Activated CD4-positive, alpha-beta T cell treated with anti-CD3 and anti-CD28 coated beads, Interleukin-2, amount 50 U/mL, for 4 hours (primary cell): ENCODE measurements around the gene ST6GAL1.
"Not testable (repeated sequence)": the region's sequence is repeated elsewhere in the genome, so short reads cannot be mapped to it uniquely, and the experiment has no call there.

Source experiments
- DNase-seq, 2 experiments: peaks; one replicate each; pipeline ENCODE4 v3.0.0-alpha.2; 2020

The ST6GAL1 gene

DNA sequence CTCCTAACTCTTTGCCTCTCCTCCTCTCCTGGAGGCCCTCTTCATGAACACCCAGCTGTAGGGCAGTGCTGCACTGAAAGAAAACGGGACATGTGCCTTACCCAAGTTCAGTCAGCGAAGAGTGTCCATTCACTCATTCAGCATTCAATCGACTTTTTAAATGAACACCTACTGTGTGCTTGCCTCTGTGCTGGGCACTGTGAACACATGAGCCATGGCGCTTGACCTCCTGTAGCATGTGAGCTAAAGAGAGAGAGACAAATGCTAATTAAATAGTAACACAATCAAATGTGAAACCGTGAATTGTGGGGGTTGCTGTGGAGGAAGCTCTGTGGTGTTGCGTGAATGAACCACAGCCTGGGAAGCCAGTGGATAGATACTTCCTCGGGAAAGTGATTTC, 43.4 kb downstream of the ST6GAL1 start:
- no peak for DNase-seq

DNA sequence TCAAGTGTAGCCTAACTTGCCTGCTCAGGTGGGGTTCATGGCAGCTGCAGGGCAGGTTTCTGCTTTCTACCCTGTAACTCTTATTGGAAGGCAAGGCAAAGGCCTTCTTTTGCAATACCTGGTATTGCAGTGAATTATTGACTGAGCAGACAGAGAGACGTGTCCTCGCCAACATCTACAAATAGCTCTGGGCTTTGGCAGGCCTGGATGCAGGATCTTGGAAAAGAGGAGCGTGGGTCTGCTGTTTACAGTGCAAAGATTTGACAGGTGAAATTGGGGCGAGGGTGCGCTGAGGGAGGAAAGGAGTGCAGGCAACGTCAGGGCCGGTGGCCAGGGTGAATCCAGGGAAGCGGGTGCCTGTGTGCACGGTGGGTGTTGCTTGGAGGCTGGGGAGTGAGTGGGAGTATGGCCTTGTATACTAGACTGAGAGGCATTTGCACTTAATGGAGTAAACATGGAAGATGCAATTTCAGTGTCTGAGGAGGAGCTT, 44.5 kb downstream of the ST6GAL1 start:
- DNase-seq, result no peak

DNA sequence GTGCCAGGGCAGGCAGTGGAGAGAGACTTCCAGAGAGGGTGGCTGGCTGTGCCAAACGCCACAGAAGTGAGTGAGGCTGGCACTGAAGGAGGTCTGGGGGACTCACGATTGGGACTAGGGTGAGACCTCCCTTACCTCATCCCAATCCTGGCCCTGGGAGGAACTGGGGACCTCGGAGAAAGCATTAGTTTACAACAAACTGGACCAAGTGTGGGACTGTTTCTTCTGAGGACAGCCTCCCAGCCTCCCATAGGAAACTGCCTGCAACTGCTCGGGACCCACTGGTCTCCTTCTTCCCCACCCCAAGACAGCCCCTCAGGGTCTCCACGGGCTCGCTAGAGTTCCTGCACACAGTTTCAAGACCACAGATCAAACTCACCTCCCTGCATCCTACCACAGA, 45.4 kb downstream of the ST6GAL1 start:
- DNase-seq, result no peak

DNA sequence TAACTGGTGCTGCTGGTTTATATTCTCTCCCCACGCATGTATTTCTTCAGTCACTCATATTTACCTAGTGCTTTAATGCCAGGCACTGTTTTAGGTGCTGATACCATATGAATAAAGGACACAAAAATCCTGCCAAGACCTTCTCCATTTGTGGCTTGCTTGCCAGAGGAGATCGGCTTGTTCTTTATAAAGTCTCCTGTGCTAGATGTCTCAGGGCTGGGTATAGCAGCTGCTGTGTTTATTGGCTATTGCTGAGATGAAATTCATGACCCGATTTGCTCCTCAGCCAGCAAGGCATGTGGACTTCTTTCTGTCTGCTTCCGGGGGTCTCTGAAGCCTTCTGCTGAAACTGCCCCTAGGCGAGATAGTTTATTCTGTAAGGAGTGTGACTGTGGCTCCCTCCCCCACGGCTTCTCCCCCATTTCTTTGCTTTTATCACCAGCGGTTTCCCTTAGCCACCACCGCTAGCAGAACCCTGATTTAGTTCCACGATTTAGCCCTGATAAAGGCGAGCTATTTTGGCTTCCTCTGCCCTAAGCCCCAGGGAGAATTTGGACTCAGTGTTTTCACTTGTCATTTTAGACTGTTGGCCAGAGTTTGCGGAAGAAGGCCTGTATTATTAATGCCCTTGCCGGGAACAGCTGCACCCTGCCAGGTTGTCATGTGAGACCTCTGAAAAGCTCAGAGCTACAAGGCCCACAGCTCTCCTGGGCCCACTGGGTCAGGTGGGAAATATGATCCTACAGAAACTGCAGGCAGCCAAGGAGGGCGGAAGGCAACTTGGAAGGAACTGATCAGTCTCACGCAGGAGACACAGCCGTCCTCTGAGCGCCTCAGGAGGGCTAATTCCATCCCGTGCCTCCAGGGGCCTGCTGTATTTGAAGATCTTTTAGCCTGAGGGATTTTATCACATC, 46.8 kb downstream of the ST6GAL1 start:
- DNase-seq, result no peak

GRCh38 chr3:186978712-186979111, 48.4 kb downstream of the ST6GAL1 start:
- no peak for DNase-seq

DNA sequence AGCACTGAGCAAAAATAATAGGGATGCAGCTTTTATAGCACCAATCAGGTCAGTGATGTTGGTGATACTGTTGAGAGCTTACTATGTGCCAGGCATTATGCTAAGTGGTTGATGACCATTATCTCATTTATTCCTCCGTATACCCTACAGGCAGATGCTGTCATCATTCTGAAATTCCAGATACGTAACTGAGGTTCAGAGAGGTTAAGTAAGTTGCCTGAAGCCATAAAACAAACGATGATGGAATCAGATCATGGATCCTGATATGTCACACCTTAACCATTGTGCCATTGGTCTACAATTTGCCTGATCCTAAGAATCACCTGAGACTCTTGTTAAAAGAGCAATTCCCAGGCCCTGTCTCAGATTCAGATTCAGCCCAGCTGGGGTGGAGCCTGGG, 49.5 kb downstream of the ST6GAL1 start:
- DNase-seq, result no peak

DNA sequence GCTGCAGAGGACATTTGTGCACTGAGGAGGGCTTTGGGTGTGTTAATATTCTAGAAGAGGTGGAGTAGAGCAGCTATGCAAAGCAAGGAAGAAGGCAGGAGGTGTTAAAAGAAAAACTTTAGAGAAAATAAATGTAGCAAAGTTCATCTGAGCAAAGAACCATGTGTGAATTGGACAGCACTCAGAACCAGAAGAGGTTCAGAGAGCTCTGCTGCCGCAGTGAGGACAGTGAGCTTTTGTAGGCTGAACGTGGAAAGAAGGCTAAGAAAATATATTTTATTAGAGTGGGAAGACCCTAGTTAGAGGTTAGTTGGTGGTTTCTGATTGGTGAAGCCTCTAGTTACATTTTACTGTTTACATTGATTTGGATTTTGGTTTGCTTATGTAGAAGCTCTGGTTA, 50.7 kb downstream of the ST6GAL1 start:
- no peak for DNase-seq

DNA sequence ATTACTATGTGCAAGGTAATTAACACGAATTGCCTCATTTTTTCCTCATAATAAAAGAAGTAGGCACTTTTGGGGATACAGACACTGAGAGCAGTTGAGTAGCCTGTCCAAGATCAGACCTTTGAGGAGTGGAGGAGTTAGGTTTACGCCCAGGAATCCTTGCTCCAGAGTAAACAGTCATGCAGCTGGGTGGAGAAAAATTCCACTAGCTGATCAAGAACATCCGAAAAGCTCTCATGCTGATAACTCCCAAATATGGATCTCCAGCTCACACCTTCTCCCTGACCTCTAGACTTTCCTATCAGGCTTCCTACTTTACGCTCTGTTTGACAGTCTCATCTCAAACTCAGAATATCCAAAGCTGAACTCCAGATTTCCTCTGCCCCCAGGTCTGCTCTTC, 53.3 kb downstream of the ST6GAL1 start:
- DNase-seq, result no peak

GRCh38 chr3:186984064-186984463, 53.7 kb downstream of the ST6GAL1 start:
- no peak for DNase-seq

GRCh38 chr3:186985661-186986364, 55.5 kb downstream of the ST6GAL1 start:
- no peak for DNase-seq

GRCh38 chr3:186986406-186986805, 56.1 kb downstream of the ST6GAL1 start:
- DNase-seq, result no peak

DNA sequence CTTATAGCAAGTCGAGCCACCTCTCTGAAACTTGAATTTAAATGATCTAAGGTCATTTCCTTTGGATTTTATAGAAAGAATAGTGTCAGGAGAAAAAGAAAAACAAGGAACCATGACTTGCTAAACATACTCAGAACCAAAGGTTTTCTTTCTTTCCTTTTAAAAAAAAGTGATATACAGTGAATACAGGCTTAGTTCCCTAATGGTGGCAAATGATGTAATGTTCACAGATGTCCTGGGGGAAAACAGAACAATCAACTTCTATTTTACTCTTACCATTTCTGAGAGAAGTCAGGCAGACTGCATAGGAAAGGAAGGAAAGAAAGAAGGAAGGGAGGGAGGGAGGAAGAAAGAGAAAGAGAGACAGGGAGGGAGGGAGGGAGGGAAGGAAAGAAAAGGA, 56.5 kb downstream of the ST6GAL1 start:
- DNase-seq, result no peak

DNA sequence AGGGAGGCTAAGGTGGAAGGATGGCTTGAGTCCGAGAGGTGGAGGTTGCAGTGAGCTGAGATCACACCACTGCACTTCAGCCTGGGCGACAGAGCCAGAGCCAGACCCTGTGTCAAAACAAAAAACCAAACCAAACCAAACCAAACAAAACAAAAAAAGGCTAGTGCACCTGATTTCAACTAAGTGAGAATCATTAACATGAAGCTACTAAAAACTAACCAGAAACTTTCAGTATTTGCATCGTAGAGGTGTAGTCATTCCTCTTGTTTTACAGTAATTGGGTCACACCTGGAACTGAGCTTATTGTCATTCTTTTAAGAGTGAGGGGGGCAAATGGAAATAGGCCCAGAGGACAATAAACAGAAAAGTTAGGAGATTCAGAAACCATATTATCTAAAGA, 58.5 kb downstream of the ST6GAL1 start:
- no peak for DNase-seq

DNA sequence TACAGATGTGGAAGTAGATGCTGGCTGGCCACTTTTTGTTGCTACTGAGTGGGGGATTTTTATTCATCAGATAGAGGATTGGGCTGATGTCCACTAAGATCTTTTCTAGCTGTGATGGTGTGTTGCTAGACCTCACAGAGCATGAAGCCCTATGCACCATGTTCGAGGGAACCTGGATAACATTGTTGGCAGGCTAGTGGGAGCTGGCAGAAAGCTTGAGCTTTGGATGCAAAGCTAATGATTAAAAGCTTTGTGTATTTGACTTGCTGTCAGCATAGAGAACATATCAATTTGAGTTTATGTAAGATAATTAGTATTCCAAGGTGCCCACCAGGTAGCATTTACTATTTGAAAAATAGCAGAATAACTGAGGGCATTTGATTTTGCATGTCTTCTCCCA, 59.1 kb downstream of the ST6GAL1 start:
- DNase-seq, result no peak

- DNase-seq, result no peak
Measured at GRCh38 chr3:186990277-186990676, 60.0 kb downstream of the ST6GAL1 start.

- DNase-seq, result no peak
Measured at GRCh38 chr3:186990878-186991308, 60.6 kb downstream of the ST6GAL1 start.

GRCh38 chr3:186991470-186991869, 61.1 kb downstream of the ST6GAL1 start:
- no peak for DNase-seq

DNA sequence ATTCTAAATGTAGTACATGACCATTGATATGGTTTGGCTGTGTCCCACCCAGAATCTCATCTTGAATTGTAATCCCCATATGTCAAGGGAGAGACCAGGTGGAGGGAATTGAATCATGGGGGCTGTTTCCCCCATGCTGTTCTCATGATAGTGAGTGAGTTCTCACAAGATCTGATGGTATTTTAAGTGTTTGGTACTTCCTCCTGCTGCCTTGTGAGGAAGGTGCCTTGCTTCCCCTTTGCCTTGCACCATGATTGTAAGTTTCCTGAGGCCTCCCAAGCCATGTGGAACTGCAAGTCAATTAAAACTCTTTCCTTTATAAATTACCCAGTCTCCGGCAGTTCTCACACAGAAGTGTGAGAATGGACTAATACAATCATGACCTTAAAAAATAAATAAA, 61.8 kb downstream of the ST6GAL1 start:
- not testable (repeated sequence) for DNase-seq

- no peak for DNase-seq
Measured at GRCh38 chr3:186993210-186993782, 63.0 kb downstream of the ST6GAL1 start.

GRCh38 chr3:186994000-186994955, 64.0 kb downstream of the ST6GAL1 start:
- DNase-seq, result no peak

- no peak for DNase-seq
Measured at GRCh38 chr3:186996356-186996755, 66.0 kb downstream of the ST6GAL1 start.

DNA sequence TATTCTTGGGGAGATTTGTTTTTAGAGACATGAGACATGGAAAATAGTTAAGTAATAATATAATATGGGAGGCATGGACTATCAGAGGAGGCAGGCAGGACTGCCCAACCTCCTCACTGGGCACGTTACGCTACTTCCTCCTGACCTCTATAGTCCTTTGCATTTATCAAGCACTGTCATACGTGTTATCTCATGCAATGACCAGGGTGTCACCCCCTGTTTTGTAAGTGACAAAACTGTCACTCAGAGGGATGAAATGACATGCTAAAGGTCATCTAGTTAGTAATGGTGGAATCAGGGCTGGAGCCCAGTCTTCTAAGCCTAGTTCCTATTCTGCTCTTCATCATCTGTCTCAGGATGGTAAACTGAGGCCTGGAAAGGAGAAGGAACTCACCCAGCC, 66.7 kb downstream of the ST6GAL1 start:
- no peak for DNase-seq
